SK-N-MC (cell line): ENCODE results near the gene FAM171A2.

Experiments
- EZH2 ChIP-seq: fragments of 200-600 bp; sonication (generic); IDR thresholded peaks from one replicate; pipeline ENCODE4 v1.6.1; 2017; ENCODE audit warnings: antibody characterized with exemption
- FOXP2 ChIP-seq: optimal IDR thresholded peaks from 2 replicates; pipeline ENCODE3; 2011; ENCODE audit warnings: mild to moderate bottlenecking, moderate library complexity; ENCODE audit not compliant: insufficient read depth; ENCODE audit errors: extremely low read length, control extremely low read depth
- POLR2AphosphoS5 ChIP-seq: IDR thresholded peaks from 2 replicates; pipeline ENCODE4 v1.6.1; 2012; ENCODE audit warnings: mild to moderate bottlenecking, low read depth, low read length, borderline replicate concordance

DNA sequence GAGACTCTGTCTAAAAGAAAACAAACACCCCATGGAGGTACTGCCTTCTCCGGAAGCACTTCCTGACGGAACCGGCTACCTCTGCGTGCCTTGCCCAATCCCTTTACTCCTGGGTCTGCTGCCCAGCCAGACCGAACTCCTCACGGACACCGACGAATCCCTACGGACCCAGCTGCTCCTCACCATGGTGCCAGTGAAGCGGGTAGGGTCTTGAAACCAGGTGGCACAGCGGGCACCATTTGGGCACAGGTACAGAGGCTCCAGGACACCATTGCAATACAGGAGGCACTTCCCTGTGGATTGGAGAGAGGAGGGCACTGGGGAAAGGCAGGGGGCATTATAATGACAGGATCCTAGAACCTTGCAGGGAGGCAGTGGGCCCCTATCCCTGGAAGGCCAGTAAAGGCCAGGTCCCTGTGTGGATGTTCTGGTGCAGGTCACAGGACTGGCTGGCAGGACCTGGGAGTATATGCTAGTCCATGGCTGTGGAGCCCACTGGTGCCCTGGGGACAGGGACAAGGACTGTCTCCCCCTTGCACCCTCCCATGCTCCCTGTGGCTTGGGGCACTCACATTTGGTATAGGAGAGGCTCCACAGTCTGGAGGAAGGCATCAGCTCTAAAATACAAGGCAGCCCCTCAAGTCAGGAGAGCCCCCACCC, 41.3 kb downstream of the FAM171A2 start:
- TF ChIP-seq FOXP2 (no peak), POLR2AphosphoS5 (no peak), EZH2 (no peak)
